ENCODE data around the gene PDZD8.

GRCh38 chr10:117294039-117294645 is 81.1 kb downstream of the PDZD8 start:
- no peak for TF ChIP-seq EZH2 (IDR thresholded peaks at IDR 0.05; ENCODE audit: insufficient read depth, poor library complexity, severe bottlenecking)
- no peak for TF ChIP-seq EZH2phosphoT487 (IDR thresholded peaks at IDR 0.05; ENCODE audit: insufficient read depth, low read depth)

Data from GM23248 (cell line).